ENCODE data around the gene EFCAB13.

- TF ChIP-seq GATA3 (IDR thresholded peaks at IDR 0.05; ENCODE audit: low read depth, low read length) (no peak), GATA2 (IDR thresholded peaks at IDR 0.05; ENCODE audit: low read depth, low read length) (no peak)
Measured at GRCh38 chr17:47363171-47363570, 39.4 kb downstream of the EFCAB13 start.
